MCF 10A (cell line): ENCODE results near the gene CSMD2. TPM values are rescaled to one million over a fixed set of nuclear protein-coding genes. Genes with fewer than 3 reads are reported as not detected.

Experiments
- BruUV-seq: library from RNA; stranded (reverse); fragments of 400-500 nt; replicated peaks from 2 replicates; lab custom pipeline; 2021; lab: Mats Ljungman, UMichigan
- CTCF ChIA-PET: fragments of 300-600 bp; sonication (Branson Sonifier 250); formaldehyde crosslinking; extraction: SDS; loops from one replicate; lab custom pipeline; 2021; ENCODE audit warnings: antibody characterized with exemption, inconsistent platforms; lab: Yijun Ruan, JAX
- POLR2A ChIA-PET: fragments of 300-600, 350-650 bp; sonication (Branson Sonifier 250); formaldehyde crosslinking; extraction: SDS; loops from one replicate; lab custom pipeline; 2020; ENCODE audit warnings: antibody characterized with exemption, inconsistent platforms; lab: Yijun Ruan, JAX
- DNase-seq: peaks from one replicate; pipeline ENCODE4 v3.0.0-alpha.2; 2018; ENCODE audit not compliant: unreplicated experiment
- H3K27ac Mint-ChIP-seq: one replicate; pipeline ENCODE4 v1.8.0; 2022; ENCODE audit warnings: mild to moderate bottlenecking, low read depth, mixed read lengths; ENCODE audit not compliant: unreplicated experiment
- H3K27me3 Mint-ChIP-seq: one replicate; pipeline ENCODE4 v1.8.0; 2022; ENCODE audit warnings: mixed read lengths; ENCODE audit not compliant: insufficient read depth, unreplicated experiment
- H3K36me3 Mint-ChIP-seq: one replicate; pipeline ENCODE4 v1.8.0; 2022; ENCODE audit warnings: mild to moderate bottlenecking, moderate library complexity, mixed read lengths; ENCODE audit not compliant: insufficient read depth, unreplicated experiment
- H3K4me1 Mint-ChIP-seq: one replicate; pipeline ENCODE4 v1.8.0; 2022; ENCODE audit warnings: mixed read lengths; ENCODE audit not compliant: insufficient read depth, unreplicated experiment
- H3K4me3 Mint-ChIP-seq: one replicate; pipeline ENCODE4 v1.8.0; 2022; ENCODE audit warnings: mild to moderate bottlenecking, moderate library complexity, mixed read lengths; ENCODE audit not compliant: unreplicated experiment
- H3K9me3 Mint-ChIP-seq: one replicate; pipeline ENCODE4 v1.8.0; 2022; ENCODE audit warnings: mixed read lengths; ENCODE audit not compliant: unreplicated experiment
- intact Hi-C: fragments of 100-400 bp; cut with micrococcal nuclease; formaldehyde crosslinking; loops from 2 replicates; pipeline ENCODE4 v1.14.1; 2022
- total RNA-seq: library from RNA; stranded (reverse); gene quantifications from 2 replicates; pipeline ENCODE4 v1.2.3, GENCODE V29; 2022
- TF ChIP-seq, protein P1 (sequence below): fragments of 200-600 bp; IDR thresholded peaks from one replicate; pipeline ENCODE4 v1.8.0; 2022; ENCODE audit warnings: antibody characterized with exemption, mild to moderate bottlenecking; ENCODE audit not compliant: unreplicated experiment

Gene CSMD2
- total RNA-seq, 1 experiment from 2014 or later: not detected

DNA sequence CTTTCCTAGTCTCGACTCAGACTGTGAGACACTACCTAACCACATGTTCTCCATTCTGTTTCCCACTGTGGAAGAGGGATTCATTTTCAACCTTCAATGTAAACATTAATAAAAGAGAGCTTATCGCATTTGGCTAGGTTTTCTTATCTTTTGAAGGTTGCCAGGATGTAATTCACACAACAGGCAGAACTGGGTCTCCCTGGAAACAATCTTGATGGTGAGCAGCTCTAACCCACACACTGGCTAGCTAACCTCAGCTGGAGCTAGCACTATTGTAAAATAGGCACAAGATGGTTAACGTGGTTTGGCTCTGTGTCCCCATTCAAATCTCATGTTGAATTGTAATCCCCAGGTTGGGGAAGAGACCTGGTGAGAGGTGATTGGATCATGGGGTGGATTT is 617.5 kb downstream of the CSMD2 start:
- Mint-ChIP-seq H3K9me3 (peaks cover 8% of the 10 kb centered on the region), H3K4me1 (no peaks in the 10 kb centered on the region), H3K27me3 (peaks cover 27% of the 10 kb centered on the region), H3K36me3 (no peaks in the 10 kb centered on the region), H3K27ac (no peak overlapping the region), H3K4me3 (no peak overlapping the region)
- no peak for DNase-seq
- ChIA-PET POLR2A (no interaction called here), CTCF (no interaction called here)
- TF ChIP-seq, protein P1, sequence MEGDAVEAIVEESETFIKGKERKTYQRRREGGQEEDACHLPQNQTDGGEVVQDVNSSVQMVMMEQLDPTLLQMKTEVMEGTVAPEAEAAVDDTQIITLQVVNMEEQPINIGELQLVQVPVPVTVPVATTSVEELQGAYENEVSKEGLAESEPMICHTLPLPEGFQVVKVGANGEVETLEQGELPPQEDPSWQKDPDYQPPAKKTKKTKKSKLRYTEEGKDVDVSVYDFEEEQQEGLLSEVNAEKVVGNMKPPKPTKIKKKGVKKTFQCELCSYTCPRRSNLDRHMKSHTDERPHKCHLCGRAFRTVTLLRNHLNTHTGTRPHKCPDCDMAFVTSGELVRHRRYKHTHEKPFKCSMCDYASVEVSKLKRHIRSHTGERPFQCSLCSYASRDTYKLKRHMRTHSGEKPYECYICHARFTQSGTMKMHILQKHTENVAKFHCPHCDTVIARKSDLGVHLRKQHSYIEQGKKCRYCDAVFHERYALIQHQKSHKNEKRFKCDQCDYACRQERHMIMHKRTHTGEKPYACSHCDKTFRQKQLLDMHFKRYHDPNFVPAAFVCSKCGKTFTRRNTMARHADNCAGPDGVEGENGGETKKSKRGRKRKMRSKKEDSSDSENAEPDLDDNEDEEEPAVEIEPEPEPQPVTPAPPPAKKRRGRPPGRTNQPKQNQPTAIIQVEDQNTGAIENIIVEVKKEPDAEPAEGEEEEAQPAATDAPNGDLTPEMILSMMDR: no peak
- no TSS peak for BruUV-seq
- intact Hi-C loops: no loop called here

- H3K9me3 Mint-ChIP-seq: no peaks in the 10 kb centered on the region
- peaks cover 11% of the 10 kb centered on the region for H3K27me3 Mint-ChIP-seq
- DNase-seq: no peak
- H3K4me1 Mint-ChIP-seq: no peaks in the 10 kb centered on the region
- BruUV-seq: no TSS peak
- no peak overlapping the region for H3K27ac Mint-ChIP-seq
- no peak overlapping the region for H3K4me3 Mint-ChIP-seq
- no peaks in the 10 kb centered on the region for H3K36me3 Mint-ChIP-seq
- ChIA-PET CTCF (interaction anchor here (0.7 kb wide), 1 partner anchor 16 kb away, joined by 3 read pairs; no protein-coding TSS in a partner anchor), POLR2A (no interaction called here)
- intact Hi-C loops: no loop called here
- TF ChIP-seq, protein P1: no peak
Observed at GRCh38 chr1:33541966-33542365, 623.1 kb downstream of the CSMD2 start.

DNA sequence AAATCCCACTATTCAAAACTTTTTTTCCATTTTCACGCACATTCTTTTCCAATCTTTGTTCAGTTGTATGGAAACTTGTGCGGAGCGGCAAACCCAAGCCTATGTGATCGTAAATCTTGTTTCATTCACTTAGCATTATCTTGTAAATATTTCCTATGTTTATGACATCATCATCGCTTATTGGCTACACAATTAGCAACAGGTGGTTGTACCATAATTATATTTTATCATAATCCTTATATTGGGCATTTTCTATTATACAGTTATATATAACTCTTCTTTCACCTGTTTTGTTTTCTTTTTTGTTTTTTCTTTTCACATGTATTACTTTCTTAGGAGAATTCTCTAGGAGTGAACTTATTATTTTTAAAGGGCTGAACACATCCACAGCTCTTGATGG is 627.1 kb downstream of the CSMD2 start:
- no peak overlapping the region for H3K4me3 Mint-ChIP-seq
- intact Hi-C loops: no loop called here
- CTCF ChIA-PET: interaction anchor here (0.8 kb wide), 1 partner anchor 9 kb away, joined by 3 read pairs; no protein-coding TSS in a partner anchor
- DNase-seq: no peak
- H3K9me3 Mint-ChIP-seq: peaks cover 6% of the 10 kb centered on the region
- H3K36me3 Mint-ChIP-seq: no peaks in the 10 kb centered on the region
- peaks cover 24% of the 10 kb centered on the region for H3K27me3 Mint-ChIP-seq
- H3K4me1 Mint-ChIP-seq: no peaks in the 10 kb centered on the region
- BruUV-seq: no TSS peak
- POLR2A ChIA-PET: no interaction called here
- H3K27ac Mint-ChIP-seq: no peak overlapping the region
- TF ChIP-seq, protein P1: no peak

GRCh38 chr1:33535334-33535733 is 629.7 kb downstream of the CSMD2 start:
- no TSS peak for BruUV-seq
- Mint-ChIP-seq H3K4me1 (no peaks in the 10 kb centered on the region), H3K27ac (no peak overlapping the region), H3K9me3 (peaks cover 6% of the 10 kb centered on the region), H3K36me3 (no peaks in the 10 kb centered on the region), H3K27me3 (peaks cover 40% of the 10 kb centered on the region), H3K4me3 (no peak overlapping the region)
- POLR2A ChIA-PET: no interaction called here
- CTCF ChIA-PET: no interaction called here
- DNase-seq: no peak
- TF ChIP-seq, protein P1: no peak
- intact Hi-C loops: no loop called here
